Osteoblast (primary cell): ENCODE measurements around the gene C4orf50. TPM values are rescaled to one million over a fixed set of nuclear protein-coding genes. Genes with fewer than 3 reads are reported as not detected.
"Not testable (repeated sequence)": the region's sequence is repeated elsewhere in the genome, so short reads cannot be mapped to it uniquely, and the experiment has no call there.

Source experiments
- DNase-seq: peaks from one replicate; pipeline ENCODE4 v3.0.0; 2011; ENCODE audit warnings: low spot score, mixed read lengths; ENCODE audit not compliant: insufficient read length; ENCODE audit errors: missing footprints
- H2AFZ ChIP-seq: 2 replicates; pipeline ENCODE4 v1.6.0; 2011; ENCODE audit warnings: mild to moderate bottlenecking, low read length
- H3K27ac ChIP-seq: 2 replicates; pipeline ENCODE4 v1.5.1; 2011; ENCODE audit warnings: mild to moderate bottlenecking, low read depth, low read length, moderate library complexity
- H3K27me3 ChIP-seq: 2 replicates; pipeline ENCODE4 v1.6.0; 2012; ENCODE audit warnings: mild to moderate bottlenecking, control low read depth, inconsistent platforms, low read length, moderate library complexity; ENCODE audit not compliant: insufficient read depth
- H3K36me3 ChIP-seq: 2 replicates; pipeline ENCODE4 v1.5.1; 2011; ENCODE audit warnings: mild to moderate bottlenecking, low read length, control low read depth, moderate library complexity; ENCODE audit not compliant: insufficient read depth
- H3K4me1 ChIP-seq: 2 replicates; pipeline ENCODE4 v1.5.1; 2011; ENCODE audit warnings: mild to moderate bottlenecking, low read length, control low read depth, moderate library complexity; ENCODE audit not compliant: insufficient read depth
- H3K4me2 ChIP-seq: 2 replicates; pipeline ENCODE4 v1.6.0; 2011; ENCODE audit warnings: mild to moderate bottlenecking, low read length; ENCODE audit not compliant: insufficient read depth
- H3K4me3 ChIP-seq: fragments of 200-600 bp; sonication (generic); 3 replicates; pipeline ENCODE4 v1.5.1; 2012; ENCODE audit warnings: mild to moderate bottlenecking, low read length, inconsistent platforms; ENCODE audit not compliant: insufficient read depth
- H3K79me2 ChIP-seq: 2 replicates; pipeline ENCODE4 v1.6.0; 2012; ENCODE audit warnings: mild to moderate bottlenecking, low read length, control low read depth, inconsistent platforms; ENCODE audit not compliant: insufficient read depth
- H3K9me3 ChIP-seq: 2 replicates; pipeline ENCODE4 v1.5.1; 2011; ENCODE audit warnings: low read depth, low read length, control low read depth
- H4K20me1 ChIP-seq: 2 replicates; pipeline ENCODE4 v1.6.0; 2012; ENCODE audit warnings: mild to moderate bottlenecking, low read length, control low read depth; ENCODE audit not compliant: insufficient read depth
- CTCF ChIP-seq: IDR thresholded peaks from 2 replicates; pipeline ENCODE4 v1.5.1; 2011; ENCODE audit warnings: mild to moderate bottlenecking, low read depth, low read length, moderate library complexity; ENCODE audit errors: extremely low read depth
- total RNA-seq: library from RNA; depleted of rRNA; stranded (reverse); fragments of >200 nt; gene quantifications from 2 replicates; pipeline ENCODE4 v1.2.3, GENCODE V29; 2012

The C4orf50 gene
- total RNA-seq, 1 donor = not detected

DNA sequence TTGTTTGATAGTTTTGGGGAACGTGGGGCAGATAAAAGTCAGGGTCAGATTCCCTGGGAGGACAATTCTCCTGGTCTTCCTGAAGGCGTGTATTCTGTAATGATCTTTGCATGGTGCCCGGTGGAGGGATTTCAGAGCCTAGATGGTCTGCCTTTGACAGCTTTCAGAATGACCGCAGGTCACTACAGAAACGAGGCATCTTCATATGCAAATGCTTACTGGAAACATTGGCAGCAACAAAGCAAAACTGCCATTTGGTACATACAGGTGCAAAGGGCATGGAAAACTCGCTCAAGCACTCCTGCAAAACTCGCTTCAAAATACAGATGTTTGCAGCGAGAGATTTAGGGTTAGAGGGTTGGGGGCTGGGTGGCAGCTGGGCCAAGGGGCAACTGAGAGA, 8.8 kb downstream of the C4orf50 start:
- Histone ChIP-seq H3K79me2 (no peaks in the 10 kb centered on the region), H3K4me1 (no peaks in the 10 kb centered on the region), H3K4me2 (no peak overlapping the region), H3K9me3 (no peaks in the 10 kb centered on the region), H3K27me3 (peaks cover 4% of the 10 kb centered on the region), H3K4me3 (no peak overlapping the region), H4K20me1 (no peaks in the 10 kb centered on the region), H3K36me3 (no peaks in the 10 kb centered on the region), H2AFZ (no peak overlapping the region), H3K27ac (no peak overlapping the region)
- no peak for TF ChIP-seq CTCF
- DNase-seq = peak; percentile 65

DNA sequence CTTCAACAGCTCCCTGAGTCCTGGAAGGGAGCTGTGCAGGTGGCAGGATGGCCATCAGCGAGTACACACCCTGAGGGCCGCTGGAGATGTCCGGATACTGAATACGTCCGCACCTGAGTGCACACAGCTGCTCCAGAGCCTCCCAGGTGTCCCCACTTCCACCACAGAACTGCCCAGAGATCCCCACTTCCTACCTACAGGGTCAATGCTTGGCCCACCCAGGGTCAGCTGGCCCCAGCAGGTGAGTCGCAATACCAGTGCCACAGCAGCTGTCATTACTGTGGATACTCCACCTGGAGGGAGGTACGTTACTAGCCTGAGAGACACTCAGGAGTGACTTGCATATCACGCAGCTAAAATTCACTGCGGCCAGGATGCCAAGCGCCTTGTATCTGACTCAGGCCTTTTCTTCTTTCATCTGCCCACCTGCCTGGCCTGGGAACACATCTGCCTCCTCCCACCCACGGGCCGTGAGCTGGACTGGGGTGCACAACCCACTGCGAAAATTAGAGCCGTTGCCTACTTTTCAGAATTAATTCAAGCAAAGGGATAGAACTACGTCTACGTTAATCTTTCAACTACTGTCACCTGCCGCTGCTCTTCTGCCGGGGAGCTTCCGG, 9.4 kb downstream of the C4orf50 start:
- DNase-seq = peak; percentile 55
- Histone ChIP-seq H3K4me1 (no peaks in the 10 kb centered on the region), H3K36me3 (no peaks in the 10 kb centered on the region), H3K27me3 (peaks cover 4% of the 10 kb centered on the region), H3K4me3 (no peak overlapping the region), H3K79me2 (no peaks in the 10 kb centered on the region), H3K4me2 (no peak overlapping the region), H2AFZ (no peak overlapping the region), H4K20me1 (no peaks in the 10 kb centered on the region), H3K27ac (no peak overlapping the region), H3K9me3 (no peaks in the 10 kb centered on the region)
- TF ChIP-seq CTCF = no peak

GRCh38 chr4:6008092-6008551, 10.1 kb downstream of the C4orf50 start:
- Histone ChIP-seq H3K4me1 (no peaks in the 10 kb centered on the region), H3K79me2 (no peaks in the 10 kb centered on the region), H3K36me3 (no peaks in the 10 kb centered on the region), H2AFZ (no peak overlapping the region), H3K4me3 (no peak overlapping the region), H4K20me1 (no peaks in the 10 kb centered on the region), H3K27ac (no peak overlapping the region), H3K27me3 (peaks cover 4% of the 10 kb centered on the region), H3K4me2 (no peak overlapping the region), H3K9me3 (no peaks in the 10 kb centered on the region)
- peak; percentile 58 for DNase-seq
- TF ChIP-seq CTCF = no peak

- Histone ChIP-seq H3K27me3 (peaks cover 4% of the 10 kb centered on the region), H3K4me2 (no peak overlapping the region), H3K4me3 (no peak overlapping the region), H3K27ac (no peak overlapping the region), H3K79me2 (no peaks in the 10 kb centered on the region), H3K36me3 (no peaks in the 10 kb centered on the region), H3K4me1 (no peaks in the 10 kb centered on the region), H2AFZ (no peak overlapping the region), H4K20me1 (no peaks in the 10 kb centered on the region), H3K9me3 (no peaks in the 10 kb centered on the region)
- DNase-seq = no peak
- TF ChIP-seq CTCF = no peak
Measured at GRCh38 chr4:6005175-6005574, 13.1 kb downstream of the C4orf50 start.

DNA sequence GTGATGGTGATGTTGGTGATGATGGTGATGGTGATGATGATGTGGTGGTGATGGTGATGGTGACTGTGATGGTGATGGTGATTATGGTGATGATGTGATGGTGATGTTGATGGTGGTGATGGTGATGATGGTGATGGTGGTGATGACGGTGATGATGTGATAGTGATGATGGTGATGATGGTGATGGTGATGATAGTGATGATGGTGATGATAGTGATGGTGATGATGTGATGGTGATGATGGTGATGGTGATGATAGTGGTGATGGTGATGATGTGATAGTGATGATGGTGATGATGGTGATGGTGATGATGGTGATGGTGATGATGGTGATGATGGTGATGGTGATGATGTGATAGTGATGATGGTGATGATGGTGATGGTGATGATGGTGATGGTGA, 14.7 kb downstream of the C4orf50 start:
- not testable (repeated sequence) for H3K9me3 ChIP-seq, H3K79me2 ChIP-seq, H4K20me1 ChIP-seq, H2AFZ ChIP-seq, H3K4me2 ChIP-seq, DNase-seq, H3K4me1 ChIP-seq, H3K27me3 ChIP-seq, H3K4me3 ChIP-seq, H3K36me3 ChIP-seq, H3K27ac ChIP-seq
